Uterus (tissue), 2 donors: ENCODE data around the gene GABRB3.

Source experiments
- POLR2A ChIP-seq, 2 donors: fragments of 450-650 bp; IDR thresholded peaks; one replicate each; pipeline ENCODE4 v1.6.1; 2016; ENCODE audit warnings: antibody characterized with exemption in 2 of 2, mild to moderate bottlenecking in 1 of 2, moderate library complexity in 1 of 2
- TF ChIP-seq, protein P1 (sequence below), 4 experiments: fragments of 200-600 bp in 2 of 4; fragments of 450-650 bp in 2 of 4; sonication (generic) in 2 of 4; IDR thresholded peaks; one replicate each; pipeline ENCODE4 v1.5.1; 2016 to 2019; ENCODE audit warnings: antibody characterized with exemption in 4 of 4, mild to moderate bottlenecking in 2 of 4, moderate library complexity in 1 of 4

GRCh38 chr15:26644948-26645347, 127.9 kb downstream of the GABRB3 start:
- TF ChIP-seq, protein P1, sequence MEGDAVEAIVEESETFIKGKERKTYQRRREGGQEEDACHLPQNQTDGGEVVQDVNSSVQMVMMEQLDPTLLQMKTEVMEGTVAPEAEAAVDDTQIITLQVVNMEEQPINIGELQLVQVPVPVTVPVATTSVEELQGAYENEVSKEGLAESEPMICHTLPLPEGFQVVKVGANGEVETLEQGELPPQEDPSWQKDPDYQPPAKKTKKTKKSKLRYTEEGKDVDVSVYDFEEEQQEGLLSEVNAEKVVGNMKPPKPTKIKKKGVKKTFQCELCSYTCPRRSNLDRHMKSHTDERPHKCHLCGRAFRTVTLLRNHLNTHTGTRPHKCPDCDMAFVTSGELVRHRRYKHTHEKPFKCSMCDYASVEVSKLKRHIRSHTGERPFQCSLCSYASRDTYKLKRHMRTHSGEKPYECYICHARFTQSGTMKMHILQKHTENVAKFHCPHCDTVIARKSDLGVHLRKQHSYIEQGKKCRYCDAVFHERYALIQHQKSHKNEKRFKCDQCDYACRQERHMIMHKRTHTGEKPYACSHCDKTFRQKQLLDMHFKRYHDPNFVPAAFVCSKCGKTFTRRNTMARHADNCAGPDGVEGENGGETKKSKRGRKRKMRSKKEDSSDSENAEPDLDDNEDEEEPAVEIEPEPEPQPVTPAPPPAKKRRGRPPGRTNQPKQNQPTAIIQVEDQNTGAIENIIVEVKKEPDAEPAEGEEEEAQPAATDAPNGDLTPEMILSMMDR (IDR thresholded peaks at IDR 0.05): no peak
- no peak for TF ChIP-seq POLR2A (IDR thresholded peaks at IDR 0.05)
